Left renal cortex interstitium (tissue), 4 donors: Measurements from ENCODE around the gene FBXO3. TPM values are rescaled to one million over a fixed set of nuclear protein-coding genes. Genes with fewer than 3 reads are reported as not detected.

Source experiments
- DNase-seq, 4 donors: peaks; one replicate each; pipeline ENCODE4 v3.0.0-alpha.2; 2013; ENCODE audit warnings: low read depth in 4 of 4, low spot score in 2 of 4, missing footprints in 1 of 4
- polyA plus RNA-seq, 4 donors: library from polyadenylated mRNA; unstranded; fragments of 120-200 nt; gene quantifications; one replicate each; pipeline ENCODE4 v1.2.1, GENCODE V29; 2013; ENCODE audit not compliant: insufficient read length in 4 of 4

The FBXO3 gene
- polyA plus RNA-seq, 4 donors: 46.3 to 62.2 (median 56.0) TPM

DNA sequence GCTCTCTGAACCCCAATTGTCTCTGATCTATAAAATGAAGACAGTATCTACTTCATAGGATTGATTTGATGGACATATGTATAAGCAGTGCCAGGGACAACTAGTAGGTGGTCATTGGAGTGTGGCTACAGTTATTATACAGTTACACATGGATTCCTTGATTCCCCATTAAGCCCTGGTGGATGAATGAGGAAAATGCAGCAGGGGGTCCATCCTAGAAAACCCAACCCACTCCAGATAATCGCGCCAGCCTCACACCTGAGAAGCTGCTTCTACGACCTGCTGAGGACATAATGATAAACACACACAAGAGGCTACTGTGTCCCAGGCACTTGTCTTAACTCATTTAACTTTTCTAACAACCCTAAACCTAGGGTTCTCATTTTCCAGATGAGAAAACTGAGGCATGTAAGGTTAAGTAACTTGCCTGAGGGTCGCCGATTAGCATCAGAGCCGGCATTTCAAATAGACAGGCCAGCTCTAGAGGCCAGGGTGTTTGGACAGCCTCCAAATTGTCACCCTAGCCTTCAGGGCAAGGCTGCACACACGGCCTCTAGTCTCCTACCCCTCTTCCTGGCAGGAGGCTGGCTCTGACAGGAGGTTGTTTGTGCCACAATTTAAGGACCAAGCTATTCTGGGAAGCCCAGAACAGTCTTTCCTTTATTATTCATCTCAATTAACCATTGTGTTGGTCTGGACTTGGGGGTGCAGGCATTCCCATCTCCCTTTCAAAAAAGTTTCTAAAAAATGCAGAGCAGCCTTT lies 69.9 kb downstream of the FBXO3 start:
- no peak for DNase-seq

DNA sequence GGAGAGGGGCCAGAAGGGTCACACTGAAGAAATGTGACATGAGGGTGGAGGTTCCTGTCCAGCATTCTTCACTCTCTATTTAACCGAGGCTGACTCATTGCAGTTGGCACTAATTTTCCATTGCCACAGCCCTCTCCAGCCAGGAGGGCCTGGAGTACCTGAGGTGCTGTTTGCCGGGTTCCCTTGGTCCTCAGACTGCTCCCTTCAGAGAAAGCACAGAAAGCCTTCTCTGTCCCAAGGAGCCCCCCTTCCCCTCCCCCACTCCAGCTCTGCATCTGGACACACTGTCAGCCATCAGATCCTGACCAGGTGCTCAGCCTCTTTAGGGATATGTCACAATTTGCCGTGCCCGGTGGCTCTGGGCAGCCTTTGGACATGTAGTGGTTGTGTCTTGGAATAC lies 70.5 kb downstream of the FBXO3 start:
- DNase-seq: no peak

DNA sequence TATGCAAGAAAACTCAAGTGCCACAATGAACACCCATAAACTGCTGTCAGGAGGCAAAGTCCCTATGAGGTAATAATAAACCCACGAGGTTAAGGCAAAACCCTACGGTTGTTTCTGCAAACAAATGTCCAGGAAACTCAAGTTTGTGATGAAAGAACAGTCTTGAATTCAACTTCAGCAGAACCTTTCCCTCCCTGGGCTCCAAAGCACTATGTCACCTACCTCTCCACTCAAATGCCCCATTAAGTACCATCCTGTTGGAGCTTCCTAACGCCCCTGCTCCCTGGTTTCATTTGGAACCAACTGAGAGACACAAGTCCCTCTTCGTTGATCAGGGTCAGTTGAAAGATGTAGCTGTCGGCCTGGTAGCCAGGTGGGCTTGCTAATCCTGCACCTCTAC lies 71.1 kb downstream of the FBXO3 start:
- no peak for DNase-seq

DNA sequence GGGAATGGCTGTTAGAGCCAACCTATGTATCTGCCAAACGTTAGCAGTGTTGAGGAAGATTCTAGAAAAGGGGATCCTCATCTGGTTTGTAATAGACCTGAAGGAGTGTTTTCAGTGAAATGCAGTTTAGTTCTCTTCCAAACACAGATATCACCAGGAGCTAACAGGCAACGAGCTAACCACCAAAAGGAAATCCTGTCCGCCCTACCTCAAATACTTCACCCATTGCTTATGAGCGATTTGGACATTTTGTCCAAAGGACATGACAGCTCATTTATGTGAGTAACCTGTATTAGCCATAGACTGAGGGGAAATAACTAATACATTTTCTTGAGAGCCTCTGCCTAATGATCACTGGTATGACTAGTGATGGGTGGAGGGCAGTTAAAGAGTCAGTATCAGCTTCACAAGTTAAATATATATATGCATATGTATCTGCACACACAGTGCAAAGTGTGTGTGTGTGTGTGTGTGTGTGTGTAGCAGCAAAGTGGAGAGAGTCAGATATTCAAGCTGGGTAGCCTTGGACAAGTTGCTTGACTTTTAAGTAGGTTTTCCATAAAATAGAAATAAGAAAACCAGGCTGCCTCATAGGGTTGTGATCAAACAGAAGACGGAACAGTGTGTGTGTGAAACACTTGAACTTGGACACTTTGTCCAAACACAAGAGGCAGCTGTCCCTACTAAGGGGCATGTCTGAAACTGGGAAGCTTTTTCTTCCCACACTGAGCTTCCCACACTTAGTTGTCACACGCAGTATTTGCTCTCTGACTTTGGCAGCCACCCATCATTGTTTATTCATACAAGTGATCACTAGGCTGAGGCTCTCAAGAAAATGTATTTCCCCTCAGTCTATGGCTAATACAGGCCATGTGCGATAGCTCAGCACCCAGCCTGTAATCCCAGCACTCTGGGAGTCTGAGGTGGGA lies 72.8 kb downstream of the FBXO3 start:
- no peak for DNase-seq

DNA sequence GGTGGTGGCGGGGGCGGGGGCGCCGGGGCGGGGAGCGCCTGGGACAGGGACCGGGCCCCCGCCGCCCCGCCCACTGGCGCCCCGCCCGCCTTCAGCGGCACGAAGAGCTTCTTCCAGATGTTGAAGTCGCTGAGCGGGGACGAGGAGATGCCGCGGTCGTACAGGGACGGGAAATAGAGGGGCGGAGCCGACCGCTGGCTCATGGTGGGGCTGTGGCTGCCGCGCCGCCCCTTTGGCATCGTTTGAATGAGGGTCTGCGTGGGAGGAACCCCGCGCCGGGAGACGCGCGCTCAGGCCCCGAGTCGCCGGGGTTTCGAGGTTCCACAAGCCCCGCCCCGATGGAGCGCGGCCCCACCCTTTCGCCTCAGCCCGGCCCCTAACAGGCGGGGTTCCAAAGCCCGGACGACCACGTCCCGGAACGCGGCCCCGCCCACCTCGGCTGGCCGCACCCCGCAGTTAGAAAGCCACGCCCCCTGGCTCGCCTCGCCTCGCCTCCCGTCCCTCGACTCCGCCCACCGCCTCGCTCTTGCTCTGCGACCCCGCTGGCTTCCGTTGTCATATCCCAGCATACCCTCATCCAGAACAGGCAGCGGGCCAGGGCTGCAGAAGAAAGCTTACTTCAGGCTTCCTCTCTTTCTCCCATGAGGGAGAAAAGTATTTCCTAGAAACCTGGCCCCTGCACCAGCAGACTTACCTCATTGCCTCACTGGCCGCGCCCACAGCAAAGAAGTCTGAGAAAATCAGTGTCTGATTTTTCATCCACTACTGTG lies 73.6 kb downstream of the FBXO3 start, which contains the start of gene C11orf91:
TSS of gene C11orf91 (minus strand) at position 325 of the 770 bp plus-strand sequence. CDS start at position 239, 86 bp downstream.
- DNase-seq: peak; percentile 85 to 94 (median 92)

DNA sequence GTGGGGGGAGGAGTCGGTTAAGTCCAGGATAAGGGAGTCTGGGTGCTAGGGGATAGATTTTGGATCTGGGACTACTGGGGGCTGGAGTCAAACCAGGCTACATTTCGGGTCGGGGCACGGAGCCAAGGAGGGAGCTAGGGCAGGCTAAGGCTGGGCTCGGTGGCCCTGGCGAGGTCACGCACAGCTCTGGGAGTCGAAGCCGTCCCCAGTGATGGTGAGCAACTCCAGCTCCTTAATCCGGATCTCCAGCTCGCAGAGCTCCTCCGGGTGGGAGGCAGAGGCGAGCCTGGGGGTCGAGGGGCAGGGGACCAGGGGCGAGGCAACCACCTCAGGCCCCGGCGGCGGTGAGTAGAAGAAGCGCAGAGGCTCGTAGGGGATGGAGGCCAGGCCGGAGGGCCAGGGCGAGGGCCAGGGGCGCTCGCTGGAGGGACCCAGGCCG lies 74.2 kb downstream of the FBXO3 start:
- no peak for DNase-seq

DNA sequence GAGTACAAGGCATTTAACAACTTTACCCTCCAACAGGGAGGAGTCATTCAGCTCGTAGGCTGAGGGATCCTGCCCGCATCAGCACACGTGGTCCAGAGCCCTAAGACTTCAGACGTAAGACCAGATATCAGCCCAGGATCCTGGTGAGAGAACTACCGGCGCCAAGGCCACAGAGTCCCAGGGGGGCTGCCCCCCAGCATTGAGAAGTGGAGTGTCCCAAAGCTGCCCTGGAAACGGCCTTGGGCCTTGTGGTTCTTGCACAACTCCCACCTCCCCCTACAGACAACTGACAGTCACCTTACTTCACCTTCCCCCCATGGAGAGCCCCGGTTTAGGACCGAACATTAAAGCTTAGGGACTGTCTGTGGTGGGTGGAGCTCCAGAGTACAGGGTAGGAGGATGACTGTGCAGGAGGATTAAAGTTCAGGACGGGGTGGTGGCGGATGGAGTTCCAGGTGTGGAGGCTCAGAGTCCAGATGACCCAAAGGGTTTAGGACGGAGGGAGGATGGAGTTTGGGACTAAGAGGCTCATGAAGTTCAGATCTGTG lies 74.7 kb downstream of the FBXO3 start:
- DNase-seq: no peak

DNA sequence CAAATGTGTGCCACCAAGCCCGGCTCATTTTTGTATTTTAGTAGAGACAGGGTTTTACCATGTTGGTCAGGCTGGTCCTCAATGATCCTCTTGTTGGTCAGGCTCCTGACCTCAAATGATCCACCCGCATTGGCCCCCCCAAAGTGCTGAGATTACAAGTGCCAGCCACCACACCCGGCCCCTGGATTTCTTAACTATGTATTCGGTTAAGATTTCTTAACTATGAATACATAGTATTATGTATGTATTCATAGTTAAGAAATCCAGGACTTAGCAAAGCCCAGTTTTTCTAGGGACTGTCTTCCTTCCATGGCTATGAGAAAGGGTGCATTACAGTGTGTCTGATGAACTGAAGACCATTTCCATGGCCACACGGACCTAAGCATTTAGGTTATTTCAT lies 75.4 kb downstream of the FBXO3 start:
- no peak for DNase-seq

DNA sequence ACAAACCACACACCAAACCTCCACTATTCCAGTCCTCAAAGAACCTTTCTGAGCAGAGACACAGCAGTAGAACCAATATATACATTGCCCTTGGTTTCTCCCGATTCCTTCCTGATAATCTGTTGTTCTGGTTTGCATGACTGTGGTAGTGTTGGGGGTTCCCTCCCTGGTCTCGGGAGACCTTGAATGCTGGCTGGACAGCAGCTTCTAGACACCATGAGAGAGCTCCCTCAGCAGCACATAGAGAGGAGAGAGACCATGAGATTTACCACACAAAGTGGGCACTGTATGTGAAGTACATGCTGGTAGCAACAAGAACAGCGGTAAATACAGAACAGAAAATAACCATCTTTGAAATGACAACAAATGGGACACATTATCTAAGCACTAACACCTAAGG lies 76.3 kb downstream of the FBXO3 start:
- DNase-seq: no peak

DNA sequence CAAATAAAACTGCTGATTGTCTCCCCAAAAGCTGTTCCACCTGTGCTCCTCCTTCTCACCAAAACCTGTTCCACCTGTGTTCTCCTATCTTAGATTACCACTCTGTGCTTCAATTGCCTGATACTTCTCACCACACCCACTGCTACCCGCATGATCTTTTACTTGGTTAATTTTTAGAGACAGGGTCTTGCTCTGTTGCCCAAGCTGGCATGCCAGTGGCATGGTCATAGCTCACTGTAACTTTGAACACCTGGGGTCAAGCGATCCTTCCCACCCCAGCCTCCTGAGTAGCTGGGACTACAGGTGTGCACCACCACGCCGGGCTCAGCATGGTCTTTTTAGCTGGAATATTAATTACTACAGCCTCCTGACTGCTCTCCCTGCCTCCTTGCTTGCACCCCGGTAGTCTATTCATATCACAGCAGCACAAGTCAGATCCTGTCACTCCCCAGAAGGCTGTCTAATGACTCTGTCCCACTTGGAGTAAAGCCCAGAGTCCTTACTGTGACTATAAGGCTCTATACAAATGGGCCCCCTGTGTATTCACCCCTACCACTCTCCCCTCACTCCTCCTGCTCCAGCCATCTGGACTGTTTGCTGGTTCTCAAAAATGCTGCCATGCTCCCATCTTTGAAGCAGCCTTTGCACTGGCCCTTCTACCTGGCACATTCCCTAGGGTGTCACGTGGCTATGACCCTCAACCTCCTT lies 77.2 kb downstream of the FBXO3 start:
- DNase-seq: no peak

DNA sequence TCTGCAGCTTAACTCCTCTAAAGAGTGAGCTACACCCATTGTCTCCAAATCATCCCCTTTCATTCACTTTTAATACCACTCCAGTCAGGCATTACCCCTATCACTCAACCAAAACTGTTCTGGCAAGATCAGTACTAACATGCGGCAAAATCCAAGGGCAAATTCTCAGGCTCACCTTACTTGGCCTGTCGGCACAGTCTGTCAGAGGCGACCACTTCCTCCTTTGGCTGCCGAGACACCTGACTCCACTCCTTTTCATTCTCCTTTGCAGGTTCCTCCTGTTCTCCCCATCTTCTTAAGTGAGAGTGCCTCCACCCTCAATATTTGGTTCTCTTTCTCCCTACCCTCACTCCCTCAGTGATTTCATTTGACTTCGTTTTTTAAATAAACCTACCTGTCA lies 77.9 kb downstream of the FBXO3 start:
- no peak for DNase-seq

DNA sequence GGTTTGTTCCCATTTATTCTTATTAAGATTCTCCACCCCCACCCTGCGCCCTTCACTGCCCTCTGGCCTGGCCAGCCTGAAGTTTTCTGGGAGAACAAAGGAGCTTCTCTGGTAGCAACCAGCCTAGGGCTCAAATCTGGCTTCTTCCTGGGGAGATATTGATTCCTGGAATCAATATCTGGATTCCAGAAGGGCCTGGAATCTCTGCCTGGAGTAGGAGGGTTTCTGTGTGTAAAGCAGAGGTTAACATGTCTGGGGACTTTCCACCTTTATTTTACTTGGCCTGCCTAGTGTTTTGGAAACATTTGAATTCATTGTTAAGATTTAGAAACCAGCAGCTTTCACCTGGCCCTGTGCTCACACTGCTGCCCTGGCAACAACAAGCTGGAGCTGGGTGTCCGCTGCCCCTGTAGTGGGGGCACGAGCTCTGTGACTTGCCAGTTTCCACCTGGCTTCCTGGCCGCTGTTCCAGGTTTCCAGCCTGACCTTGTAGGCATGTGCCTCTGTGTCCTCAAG lies 79.2 kb downstream of the FBXO3 start:
- DNase-seq: no peak

DNA sequence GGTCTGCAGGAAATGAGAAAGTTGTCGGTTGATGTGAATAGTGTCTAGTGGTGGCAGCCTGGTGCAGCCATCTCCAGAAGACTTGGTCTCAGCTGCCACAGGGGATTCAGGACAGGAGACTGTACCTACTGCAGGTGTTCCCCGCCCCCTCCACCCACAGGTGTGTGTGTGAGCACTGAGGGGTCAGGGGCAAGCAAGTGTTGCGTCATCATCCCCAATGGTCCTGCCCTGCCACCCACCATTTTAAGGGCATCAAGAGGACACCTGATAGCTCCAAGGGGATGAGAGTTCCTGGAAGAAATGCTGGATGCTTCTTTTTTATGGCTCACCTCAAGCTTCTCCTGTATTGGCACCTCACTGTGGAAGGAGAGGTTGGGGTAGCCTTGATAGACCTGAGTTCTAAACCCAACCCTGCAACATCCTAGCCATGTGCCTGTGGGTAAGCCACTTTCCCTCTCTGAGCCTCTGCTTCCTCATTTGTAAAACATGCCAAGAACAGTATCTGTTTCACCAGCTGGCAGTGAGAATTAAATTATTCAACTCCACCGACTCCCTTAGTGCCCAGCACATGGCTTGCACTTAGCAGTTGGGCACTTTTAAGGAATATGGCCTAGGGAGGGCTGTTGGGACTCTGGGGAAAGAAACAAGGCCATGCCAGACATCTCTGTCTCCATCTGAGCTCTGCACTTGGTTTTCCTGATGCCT lies 79.8 kb downstream of the FBXO3 start:
- no peak for DNase-seq

DNA sequence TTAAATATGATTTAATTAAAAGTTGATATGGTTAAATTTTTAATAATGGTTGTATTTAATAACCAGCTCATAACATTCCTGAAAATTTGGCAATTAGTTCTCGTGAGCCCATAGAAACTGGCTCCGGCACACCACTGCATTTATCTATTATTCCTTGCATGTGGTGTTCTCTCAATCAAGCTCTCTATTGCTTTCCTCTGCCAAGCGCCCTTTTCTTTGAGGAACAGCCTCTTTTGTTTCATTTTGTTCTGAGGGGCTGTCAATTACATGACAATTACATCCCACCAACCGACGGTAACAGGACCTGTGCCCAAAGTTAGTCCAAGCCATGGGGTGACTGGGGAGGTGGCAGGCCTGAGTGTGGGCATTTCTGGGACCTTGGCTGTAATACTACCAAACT lies 81.8 kb downstream of the FBXO3 start:
- DNase-seq: no peak

DNA sequence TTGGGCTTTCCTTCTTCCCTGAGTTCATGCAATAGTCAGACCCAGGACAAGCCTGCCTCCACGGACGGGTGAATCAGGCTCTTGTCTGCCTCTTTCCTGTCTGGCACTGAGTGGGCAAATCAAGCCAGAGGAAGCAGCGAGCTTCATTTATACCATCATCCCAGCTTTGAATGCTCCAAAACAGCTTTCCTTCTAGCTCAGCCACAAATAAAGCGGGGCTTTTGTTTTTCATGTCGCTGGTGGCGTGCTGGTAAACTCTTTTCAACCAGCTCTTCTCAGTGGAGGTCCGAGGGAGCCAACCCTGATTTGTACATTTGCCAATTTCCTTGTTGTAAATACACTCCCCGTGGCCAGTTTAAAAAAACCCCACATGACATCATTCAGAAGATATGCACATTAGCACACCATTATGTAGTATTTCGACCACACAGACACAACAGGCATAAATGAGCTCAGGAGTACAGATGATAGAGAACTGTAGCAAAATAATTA lies 82.3 kb downstream of the FBXO3 start:
- DNase-seq: no peak

DNA sequence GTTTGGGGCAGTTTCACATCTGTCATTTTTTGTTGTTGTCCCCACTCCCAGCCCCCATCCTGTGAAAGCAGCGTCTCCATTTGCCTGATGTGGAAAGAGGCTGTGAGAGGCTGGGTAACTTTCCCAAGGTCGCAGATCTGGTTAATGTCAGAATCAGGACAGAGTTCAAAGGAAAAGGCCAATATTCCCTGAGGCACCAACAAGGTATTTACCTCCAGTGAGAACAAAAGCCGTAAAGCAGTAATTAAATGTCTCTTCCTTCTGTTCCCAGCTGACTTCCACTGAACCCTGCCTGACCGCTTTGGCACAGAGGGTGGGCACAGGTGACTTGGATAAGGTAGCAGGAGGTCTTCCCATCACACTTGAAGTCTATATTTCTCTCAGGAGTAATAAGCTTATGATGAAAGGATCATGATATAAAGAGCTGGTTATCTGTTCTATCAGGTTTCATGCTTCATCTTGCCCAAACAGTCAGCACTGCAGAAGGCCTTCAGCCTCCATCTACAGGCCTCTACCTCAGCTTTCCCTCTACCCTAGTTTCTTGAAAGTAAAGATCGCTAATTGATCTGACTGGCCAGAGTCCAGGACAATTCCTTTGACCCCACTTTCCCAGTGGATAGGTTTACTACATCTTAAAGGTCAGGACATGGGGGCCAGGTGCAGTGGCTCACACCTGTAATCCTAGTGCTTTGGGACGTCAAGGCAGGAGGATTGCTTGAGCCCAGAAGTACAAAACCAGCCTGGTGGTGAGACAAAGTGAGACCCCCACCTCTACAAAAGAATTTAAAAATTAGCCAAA lies 83.1 kb downstream of the FBXO3 start:
- DNase-seq: no peak
